ENCODE data around the gene CDIPT. TPM values are rescaled to one million over a fixed set of nuclear protein-coding genes. Genes with fewer than 3 reads are reported as not detected.
"Not testable (repeated sequence)": the region's sequence is repeated elsewhere in the genome, so short reads cannot be mapped to it uniquely, and the experiment has no call there.

CDIPT gene
- total RNA-seq, 1 donor from 2014 or later = 75.4 TPM

DNA sequence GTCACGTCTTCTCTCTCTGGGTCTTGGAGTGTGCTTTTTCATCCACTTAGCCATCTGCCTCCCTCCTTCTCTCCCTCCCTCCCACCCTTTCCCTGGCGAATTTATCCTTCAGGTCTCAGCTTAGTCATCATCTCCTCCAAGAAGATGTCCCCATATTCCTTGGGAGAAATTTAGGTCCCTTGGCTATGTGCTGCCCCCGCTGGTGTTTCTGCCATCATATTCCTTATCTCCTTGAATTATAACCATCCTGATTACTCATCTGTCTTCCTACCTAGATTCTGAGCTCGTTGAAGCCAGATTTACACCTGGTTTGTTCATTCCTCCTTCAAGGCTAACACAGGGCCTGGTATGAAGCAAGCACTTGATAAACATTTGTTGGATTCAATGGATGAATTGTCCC, 31.3 kb upstream of the CDIPT start:
- H3K27ac ChIP-seq = no peak overlapping the region
- intact Hi-C loops (cut with DNase I) = no loop called here
- no peak for ATAC-seq

DNA sequence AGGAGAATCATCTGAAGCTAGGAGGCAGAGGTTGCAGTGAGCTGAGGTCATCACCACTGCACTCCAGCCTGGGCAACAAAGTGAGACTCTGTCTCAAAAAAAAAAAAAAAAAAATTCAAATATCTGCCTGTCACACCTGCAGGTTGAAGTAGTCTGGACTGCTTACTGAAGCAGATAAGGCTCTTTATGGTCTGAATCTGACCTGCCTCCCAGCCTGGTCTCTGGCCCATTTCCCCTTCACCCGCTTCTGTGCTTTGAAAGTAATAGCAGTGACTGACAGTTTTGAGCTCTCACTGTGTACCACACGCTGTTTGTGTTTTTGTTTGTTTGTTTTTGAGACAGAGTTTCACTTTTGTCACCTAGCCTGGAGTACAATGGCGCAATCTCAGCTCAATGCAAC, 30.5 kb upstream of the CDIPT start:
- Histone ChIP-seq H3K9me3 (no peaks in the 10 kb centered on the region), H3K27ac (no peak overlapping the region), H3K4me1 (no peaks in the 10 kb centered on the region), H3K4me3 (no peak overlapping the region), H3K27me3 (ENCODE audit: low read depth) (peaks cover 16% of the 10 kb centered on the region), H3K36me3 (no peaks in the 10 kb centered on the region)
- DNase-seq = no peak
- TF ChIP-seq, protein P1, sequence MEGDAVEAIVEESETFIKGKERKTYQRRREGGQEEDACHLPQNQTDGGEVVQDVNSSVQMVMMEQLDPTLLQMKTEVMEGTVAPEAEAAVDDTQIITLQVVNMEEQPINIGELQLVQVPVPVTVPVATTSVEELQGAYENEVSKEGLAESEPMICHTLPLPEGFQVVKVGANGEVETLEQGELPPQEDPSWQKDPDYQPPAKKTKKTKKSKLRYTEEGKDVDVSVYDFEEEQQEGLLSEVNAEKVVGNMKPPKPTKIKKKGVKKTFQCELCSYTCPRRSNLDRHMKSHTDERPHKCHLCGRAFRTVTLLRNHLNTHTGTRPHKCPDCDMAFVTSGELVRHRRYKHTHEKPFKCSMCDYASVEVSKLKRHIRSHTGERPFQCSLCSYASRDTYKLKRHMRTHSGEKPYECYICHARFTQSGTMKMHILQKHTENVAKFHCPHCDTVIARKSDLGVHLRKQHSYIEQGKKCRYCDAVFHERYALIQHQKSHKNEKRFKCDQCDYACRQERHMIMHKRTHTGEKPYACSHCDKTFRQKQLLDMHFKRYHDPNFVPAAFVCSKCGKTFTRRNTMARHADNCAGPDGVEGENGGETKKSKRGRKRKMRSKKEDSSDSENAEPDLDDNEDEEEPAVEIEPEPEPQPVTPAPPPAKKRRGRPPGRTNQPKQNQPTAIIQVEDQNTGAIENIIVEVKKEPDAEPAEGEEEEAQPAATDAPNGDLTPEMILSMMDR (IDR thresholded peaks at IDR 0.05) = no peak
- intact Hi-C loops (cut with DNase I) = no loop called here
- ATAC-seq = no peak

More for the DNA sequence above, 31.3 kb upstream of the CDIPT start:
- Histone ChIP-seq H3K4me3 (no peak overlapping the region), H3K36me3 (no peaks in the 10 kb centered on the region), H3K9me3 (no peaks in the 10 kb centered on the region), H3K4me1 (no peaks in the 10 kb centered on the region), H3K27me3 (ENCODE audit: low read depth) (peaks cover 16% of the 10 kb centered on the region)
- TF ChIP-seq, protein P1 (IDR thresholded peaks at IDR 0.05) = no peak
- DNase-seq = no peak

DNA sequence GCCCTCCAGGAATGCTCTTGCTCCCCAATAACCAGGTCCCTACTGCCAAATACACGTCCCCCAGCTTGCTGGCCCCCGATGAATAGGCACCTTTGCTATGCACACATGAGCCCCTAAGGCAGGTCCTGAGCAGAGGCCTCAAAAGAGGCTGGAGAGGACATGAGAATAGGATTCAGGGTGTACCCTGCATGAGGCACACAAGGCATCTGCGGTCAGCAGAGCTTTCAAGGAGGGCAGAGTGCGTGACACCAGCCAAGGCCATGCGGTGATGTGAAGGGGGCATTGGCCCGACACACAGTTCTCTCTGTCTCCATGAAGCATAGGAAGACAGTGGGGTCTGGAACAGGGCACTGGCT, 29.4 kb upstream of the CDIPT start:
- intact Hi-C loops (cut with DNase I) = no loop called here
- H3K36me3 ChIP-seq = no peaks in the 10 kb centered on the region
- peaks cover 8% of the 10 kb centered on the region for H3K27me3 ChIP-seq (ENCODE audit: low read depth)
- ATAC-seq (peak in 1 of 2 donors; percentile 26), DNase-seq (no peak)
- no peaks in the 10 kb centered on the region for H3K4me1 ChIP-seq
- no peaks in the 10 kb centered on the region for H3K9me3 ChIP-seq
- TF ChIP-seq, protein P1 (IDR thresholded peaks at IDR 0.05) = no peak
- no peak overlapping the region for H3K4me3 ChIP-seq
- no peak overlapping the region for H3K27ac ChIP-seq

DNA sequence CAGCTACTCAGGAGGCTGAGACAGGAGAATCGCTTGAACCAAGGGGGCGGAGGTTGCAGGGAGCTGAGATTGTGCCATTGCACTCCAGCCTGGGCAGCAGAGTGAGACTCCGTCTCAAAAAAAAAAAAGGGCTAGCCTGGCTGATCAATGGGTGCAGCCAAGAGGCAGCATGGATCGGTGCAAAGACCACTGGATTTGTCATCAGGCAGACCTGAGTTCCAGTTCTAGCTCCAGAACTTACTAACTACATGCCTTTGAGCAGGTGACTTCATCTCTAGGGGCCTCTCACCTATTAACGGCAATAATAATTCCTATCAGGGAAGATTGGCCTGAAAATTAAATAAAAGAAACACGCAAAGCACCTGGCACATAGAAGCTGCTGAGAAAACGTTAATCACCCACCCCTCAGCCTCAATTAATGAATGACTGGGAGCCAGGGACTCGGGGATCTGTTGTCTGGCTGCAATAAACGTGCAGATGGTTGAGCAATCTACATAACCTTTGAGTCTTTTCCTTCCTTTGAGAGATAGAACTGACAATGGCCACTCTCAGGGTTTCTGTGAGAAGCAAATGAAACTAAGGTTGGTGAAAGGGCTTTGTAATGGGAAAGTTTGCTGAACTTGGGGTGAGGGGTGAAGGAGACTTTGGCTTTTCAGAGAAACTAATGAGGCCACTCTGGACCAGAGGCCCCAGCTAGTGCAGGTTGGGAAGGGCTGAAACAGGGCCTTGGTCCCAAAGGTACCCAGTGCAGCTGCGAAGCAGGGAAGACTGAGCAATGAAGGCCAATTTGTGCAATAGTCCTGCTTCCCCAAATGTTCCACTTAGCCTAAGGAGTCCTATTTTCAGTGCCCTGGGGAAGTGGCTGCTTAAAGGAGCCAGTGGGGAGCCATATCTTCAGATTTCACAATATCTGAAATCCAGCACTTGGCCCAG, 28.8 kb upstream of the CDIPT start:
- intact Hi-C loops (cut with DNase I) = no loop called here
- Histone ChIP-seq H3K4me3 (no peak overlapping the region), H3K4me1 (no peaks in the 10 kb centered on the region), H3K27me3 (ENCODE audit: low read depth) (peaks cover 2% of the 10 kb centered on the region), H3K36me3 (no peaks in the 10 kb centered on the region), H3K27ac (no peak overlapping the region), H3K9me3 (no peaks in the 10 kb centered on the region)
- DNase-seq (no peak), ATAC-seq (peak; percentile 61 to 62)
- TF ChIP-seq, protein P1 (IDR thresholded peaks at IDR 0.05) = no peak

DNA sequence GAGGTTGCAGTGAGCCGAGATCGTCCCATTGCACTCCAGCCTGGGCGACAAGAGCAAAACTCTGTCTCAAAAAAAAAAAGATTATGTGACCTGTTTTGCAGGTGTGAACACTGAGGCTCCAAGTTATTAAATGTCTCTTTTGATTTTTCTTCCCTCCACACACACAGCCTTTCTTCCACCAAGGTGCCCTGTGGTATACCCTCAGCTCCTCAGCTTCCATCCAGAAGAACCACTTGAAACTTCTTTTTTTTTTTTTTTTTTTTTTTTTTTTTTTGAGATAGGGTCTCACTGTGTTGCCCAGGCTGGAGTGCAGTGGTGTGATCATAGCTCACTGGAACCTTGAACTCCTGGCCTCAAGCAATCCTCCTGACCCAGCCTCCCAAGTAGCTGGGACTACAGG, 26.3 kb upstream of the CDIPT start:
- not testable (repeated sequence) for H3K27ac ChIP-seq

DNA sequence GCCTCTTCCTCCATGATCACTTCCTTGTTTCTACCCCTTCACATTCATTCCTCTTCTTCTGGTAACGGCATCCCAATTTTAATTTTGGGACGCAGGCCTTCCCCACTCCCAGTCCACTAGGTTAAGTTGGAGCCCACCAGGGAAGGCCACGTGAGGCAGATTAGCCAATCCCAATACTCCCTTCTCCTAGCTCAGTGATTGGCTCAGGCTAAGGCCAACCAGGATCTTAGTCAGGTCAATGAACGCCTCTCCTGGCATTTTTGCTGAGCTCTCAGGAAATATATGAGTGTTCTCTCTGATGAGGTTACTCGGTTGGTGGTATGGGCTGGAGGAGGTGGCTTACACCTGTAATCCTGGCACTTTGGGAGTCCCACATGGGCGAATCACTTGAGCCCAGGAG, 21.0 kb upstream of the CDIPT start:
- ATAC-seq (no peak), DNase-seq (no peak)
- no peak overlapping the region for H3K27ac ChIP-seq
- no peak overlapping the region for H3K4me3 ChIP-seq
- H3K36me3 ChIP-seq = no peaks in the 10 kb centered on the region
- intact Hi-C loops (cut with DNase I) = no loop called here
- H3K9me3 ChIP-seq = no peaks in the 10 kb centered on the region
- H3K27me3 ChIP-seq (ENCODE audit: low read depth) = peaks cover 1% of the 10 kb centered on the region
- TF ChIP-seq, protein P1 (IDR thresholded peaks at IDR 0.05) = no peak
- no peaks in the 10 kb centered on the region for H3K4me1 ChIP-seq

More for the DNA sequence above, 26.3 kb upstream of the CDIPT start:
- H3K4me1 ChIP-seq; DNase-seq; intact Hi-C loops (cut with DNase I); ATAC-seq; H3K27me3 ChIP-seq (ENCODE audit: low read depth); H3K4me3 ChIP-seq; H3K36me3 ChIP-seq; H3K9me3 ChIP-seq: not testable (repeated sequence)
